GM20431 (cell line): Measurements from ENCODE around the gene FAM8A1.

Experiments used
- in situ Hi-C: fragments of 300-500 bp; cut with MseI, MboI; formaldehyde crosslinking; loops from one replicate; pipeline ENCODE4 v1.15.0; 2020; ENCODE audit warnings: low sequenced_read_pairs; ENCODE audit not compliant: unreplicated experiment

Gene FAM8A1

DNA sequence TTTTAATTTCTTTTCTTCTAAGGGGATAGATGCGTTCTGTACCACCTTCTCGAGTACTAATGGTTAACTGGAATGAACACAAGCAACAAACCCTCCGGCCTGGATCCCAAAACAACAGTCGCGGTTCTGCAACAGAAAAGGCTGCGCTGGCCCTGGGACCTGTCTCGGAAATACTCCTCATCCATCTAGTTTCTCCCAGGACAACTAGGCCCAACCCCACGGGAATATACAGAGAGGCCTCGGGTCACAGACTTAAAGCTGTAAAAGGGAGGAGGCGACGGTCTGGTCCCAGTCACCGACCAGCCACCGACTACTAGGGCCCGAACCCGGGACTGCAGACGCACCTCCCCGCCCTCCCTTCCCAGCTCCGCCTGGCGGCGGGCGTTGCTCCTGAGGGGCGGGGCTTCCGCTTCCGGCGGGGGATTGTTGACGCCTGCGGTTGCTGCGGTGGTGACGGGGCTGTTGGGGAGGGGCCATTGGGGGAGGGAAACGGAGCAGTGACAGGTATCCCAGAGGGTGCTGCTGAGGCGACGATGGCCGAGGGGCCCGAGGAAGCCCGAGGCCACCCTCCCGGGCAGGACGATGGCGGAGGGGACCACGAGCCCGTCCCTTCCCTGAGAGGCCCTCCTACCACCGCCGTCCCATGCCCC, at the start of gene FAM8A1:
Gene FAM8A1 (plus strand): TSS at position 426 of the 650 bp plus-strand sequence. CDS start 108 bp downstream, at position 534.
- in situ Hi-C loops: loop anchor here (25.0 kb wide), 1 partner anchor 438 kb away; no protein-coding TSS in a partner anchor

DNA sequence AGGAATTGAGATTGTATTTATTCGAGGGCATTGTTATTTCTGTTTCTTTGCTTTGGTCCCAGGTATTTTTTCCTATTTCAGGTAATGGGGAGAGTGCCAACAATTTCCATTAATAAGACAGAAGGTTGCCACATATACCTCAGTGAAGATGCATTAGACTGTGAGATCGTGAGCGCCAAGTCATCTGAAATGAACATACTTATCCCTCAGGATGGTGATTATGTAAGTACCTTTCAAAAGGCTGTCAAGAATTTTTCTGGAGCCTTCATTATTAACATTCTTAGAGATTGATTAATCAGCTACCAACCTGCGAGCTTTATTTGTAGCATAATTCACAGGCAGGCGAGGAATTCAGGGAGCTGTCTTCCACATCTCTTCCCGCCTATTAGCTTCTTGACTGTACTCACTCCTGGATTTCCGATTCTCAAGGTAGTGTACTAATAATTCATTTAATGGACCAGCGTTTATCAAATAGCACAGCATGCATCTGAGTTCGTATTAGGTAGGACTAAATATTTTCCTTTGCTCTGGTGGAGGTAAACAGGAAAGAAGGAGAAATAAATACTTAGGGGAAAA, 48.6 kb upstream of the FAM8A1 start:
- in situ Hi-C loops: no loop called here

DNA sequence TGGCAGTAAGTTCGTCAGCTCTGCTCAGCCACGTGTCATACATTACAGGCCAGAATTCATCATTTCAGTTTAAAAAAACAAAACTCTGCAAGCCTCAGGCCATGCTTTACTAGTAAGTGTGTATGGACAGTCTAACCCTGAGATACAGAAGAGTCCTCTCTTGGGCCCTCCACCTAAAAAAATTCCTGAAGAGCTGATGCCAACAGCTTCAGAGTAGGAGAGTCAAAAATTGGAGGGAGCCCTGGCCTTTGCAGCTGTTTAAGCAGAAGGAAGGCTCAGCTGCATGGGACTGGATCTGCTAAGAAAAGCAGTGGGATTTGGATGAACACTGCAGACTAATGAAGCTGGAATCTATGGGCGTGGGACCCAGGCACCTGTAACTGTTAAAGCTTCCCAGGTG, 47.2 kb upstream of the FAM8A1 start:
- in situ Hi-C loops: no loop called here

DNA sequence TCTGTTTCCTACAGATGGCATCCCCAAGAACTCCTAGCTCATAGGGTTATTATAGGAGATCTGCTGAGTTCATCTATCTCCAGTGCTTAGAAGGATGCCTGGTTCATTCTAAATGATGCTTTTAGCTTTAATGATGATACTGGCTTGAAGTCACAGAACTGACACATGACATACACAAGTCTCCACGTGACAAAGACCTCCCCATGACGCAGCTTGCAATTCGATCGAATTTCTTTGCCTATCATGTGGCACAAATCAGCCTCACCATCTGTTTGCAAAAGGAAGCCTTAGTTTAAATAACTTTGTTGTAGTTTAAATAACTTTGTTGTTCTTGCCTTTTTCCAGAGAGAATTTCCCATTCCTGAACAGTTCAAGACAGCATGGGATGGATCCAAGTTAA, 44.1 kb upstream of the FAM8A1 start:
- in situ Hi-C loops: no loop called here

DNA sequence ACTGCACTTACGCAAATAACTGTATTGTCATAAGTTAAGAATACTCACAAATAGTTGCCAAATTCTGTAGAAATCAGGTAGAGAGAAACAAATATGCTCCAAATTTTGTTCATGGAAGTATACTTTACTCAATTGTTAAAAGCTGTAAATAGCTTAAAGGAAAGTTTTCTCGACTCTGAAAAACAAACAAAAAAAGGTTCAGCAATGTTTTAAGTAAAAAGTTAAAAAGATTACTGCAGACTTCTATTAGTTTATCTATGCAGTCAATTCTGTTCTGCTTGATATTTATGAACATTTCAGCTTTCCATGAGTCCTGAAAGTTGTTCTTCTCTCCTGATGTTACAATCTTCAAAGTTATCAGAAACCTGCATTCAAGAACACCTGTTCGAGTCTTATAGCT, 37.5 kb upstream of the FAM8A1 start:
- in situ Hi-C loops: no loop called here

DNA sequence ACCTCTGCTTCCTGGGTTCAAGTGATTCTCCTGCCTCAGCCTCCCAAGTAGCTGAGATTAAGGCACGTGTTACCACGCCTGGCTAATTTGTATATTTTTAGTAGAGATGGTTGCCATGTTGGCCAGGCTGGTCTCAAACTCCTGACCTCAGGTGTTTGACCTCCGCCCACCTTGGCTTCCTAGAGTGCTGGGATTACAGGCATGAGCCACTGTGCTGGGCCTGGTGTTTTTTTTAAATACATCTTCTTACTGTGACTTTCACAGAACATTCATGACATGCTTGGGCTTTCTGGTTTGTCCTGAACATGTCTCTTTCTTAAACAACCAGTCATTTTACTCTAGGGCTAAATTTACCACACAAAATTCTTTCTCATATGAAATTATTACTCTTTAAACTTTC, 34.7 kb upstream of the FAM8A1 start:
- in situ Hi-C loops: no loop called here

DNA sequence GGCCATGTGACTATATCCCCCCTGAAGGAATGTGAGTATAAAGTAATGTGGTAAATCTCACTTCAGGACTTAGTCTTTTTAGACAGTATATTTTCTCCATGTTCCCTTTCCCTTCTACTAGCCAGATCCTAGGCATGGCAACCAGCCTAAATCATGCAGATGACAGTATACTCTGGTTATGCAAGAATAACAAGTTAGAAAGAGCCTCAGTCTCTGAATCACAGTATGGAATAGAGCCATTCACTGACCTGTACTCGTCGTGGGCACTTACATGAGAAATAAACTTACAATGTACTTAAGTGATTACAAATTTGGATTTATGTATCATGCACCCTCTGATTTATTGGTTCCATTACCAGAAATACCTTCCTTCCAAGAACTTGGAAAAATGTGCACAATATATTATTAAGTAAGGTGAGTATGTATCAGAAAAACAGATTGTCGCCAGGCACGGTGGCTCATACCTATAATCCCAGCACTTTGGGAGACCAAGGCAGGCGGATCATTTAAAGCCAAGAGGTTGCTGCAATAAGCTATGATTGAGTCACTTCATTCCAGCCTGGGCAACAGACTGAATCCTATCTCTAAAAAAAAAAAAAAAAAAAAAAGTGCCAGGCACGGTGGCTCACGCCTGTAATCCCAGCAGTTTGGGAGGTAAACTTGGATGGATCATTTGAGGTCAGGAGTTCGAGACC, 25.1 kb upstream of the FAM8A1 start:
- in situ Hi-C loops: loop anchor here (25.0 kb wide), 1 partner anchor 413 kb away; no protein-coding TSS in a partner anchor

DNA sequence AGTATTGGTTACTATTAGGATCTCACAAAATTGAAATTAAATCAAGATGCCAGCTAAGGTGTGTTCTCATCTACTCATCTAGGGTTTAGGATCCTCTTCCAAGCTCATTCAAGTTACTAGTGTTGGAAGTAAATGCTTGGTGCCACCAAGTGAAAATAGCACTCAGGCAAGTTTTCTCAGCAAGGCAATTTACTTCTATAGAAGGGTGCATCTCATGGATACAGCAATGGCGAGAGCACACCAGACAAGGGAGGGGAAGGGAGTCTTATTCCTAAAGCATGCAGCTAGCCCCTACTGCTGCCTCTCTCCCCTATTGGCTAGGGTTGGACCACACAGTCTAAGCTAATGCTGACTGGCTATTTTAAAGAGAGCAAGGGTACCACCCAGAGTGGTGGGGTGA, 23.0 kb upstream of the FAM8A1 start:
- in situ Hi-C loops: loop anchor here (25.0 kb wide), 1 partner anchor 415 kb away; no protein-coding TSS in a partner anchor

GRCh38 chr6:17580518-17581048, 19.5 kb upstream of the FAM8A1 start:
- in situ Hi-C loops: loop anchor here (10.0 to 25.0 kb wide), 2 partner anchors 224 to 418 kb away; no protein-coding TSS in a partner anchor

DNA sequence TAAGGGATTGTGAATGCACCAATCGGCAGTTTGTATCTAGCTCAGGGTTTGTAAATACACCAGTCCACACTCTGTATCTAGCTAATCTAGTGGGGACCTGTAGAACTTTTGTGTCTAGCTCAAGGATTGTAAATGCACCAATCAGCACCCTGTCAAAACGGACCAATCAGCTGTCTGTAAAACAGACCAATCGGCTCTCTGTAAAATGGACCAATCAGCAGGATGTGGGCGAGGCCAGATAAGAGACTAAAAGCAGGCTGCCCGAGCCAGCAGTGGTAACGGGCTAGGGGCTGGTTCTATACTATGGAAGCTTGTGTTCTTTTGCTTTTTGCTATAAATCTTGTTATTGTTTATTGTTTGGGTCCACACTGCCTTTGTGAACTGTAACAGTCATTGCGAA, 18.8 kb upstream of the FAM8A1 start:
- in situ Hi-C loops: loop anchor here (10.0 to 25.0 kb wide), 2 partner anchors 224 to 419 kb away; no protein-coding TSS in a partner anchor

- in situ Hi-C loops: loop anchor here (10.0 to 25.0 kb wide), 2 partner anchors 221 to 422 kb away; no protein-coding TSS in a partner anchor
Measured at GRCh38 chr6:17583811-17584210, 16.3 kb upstream of the FAM8A1 start.

DNA sequence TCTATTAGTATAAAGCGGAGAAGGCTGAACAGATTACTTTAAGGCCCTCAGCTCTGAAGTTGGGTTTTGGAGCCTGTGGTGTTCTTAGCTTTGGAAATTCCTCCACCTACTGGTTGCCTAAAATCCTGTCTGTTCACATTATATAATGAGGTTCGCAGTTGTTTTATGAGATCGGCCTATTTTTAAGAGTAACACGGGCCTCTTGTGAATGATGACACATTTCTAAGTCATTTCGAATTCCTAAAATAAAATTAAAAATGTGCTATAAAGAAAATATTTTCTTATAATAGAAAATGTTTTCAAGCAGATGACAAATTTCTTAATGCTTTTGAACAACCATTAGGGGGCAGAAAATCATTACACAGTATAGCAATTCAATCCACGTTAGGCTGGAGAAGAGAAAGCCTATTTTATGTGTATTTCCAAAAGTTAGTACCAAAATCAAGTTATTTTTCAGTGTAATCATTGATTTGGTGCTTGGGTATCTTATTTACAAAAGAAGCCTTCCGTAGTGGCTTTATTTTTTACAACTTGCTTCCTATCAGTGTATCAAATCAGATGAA, 15.8 kb upstream of the FAM8A1 start:
- in situ Hi-C loops: loop anchor here (10.0 to 25.0 kb wide), 2 partner anchors 220 to 422 kb away; no protein-coding TSS in a partner anchor

GRCh38 chr6:17585766-17586490, 14.2 kb upstream of the FAM8A1 start:
- in situ Hi-C loops: loop anchor here (10.0 to 25.0 kb wide), 2 partner anchors 219 to 424 kb away; no protein-coding TSS in a partner anchor

DNA sequence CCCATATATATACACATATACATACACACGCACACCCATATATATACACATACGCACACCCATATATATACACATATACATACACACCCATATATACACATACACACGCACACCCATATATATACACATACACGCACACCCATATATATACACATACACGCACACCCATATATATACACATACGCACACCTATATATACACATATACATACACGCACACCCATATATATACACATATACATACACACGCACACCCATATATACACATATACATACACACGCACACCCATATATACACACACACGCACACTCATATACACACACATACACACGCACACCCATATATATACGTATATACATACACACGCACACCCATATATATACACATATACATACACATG, 13.5 kb upstream of the FAM8A1 start:
- in situ Hi-C loops: loop anchor here (10.0 to 25.0 kb wide), 2 partner anchors 218 to 424 kb away; no protein-coding TSS in a partner anchor

GRCh38 chr6:17588011-17588410, 12.1 kb upstream of the FAM8A1 start:
- in situ Hi-C loops: loop anchor here (10.0 to 25.0 kb wide), 2 partner anchors 217 to 426 kb away; no protein-coding TSS in a partner anchor

DNA sequence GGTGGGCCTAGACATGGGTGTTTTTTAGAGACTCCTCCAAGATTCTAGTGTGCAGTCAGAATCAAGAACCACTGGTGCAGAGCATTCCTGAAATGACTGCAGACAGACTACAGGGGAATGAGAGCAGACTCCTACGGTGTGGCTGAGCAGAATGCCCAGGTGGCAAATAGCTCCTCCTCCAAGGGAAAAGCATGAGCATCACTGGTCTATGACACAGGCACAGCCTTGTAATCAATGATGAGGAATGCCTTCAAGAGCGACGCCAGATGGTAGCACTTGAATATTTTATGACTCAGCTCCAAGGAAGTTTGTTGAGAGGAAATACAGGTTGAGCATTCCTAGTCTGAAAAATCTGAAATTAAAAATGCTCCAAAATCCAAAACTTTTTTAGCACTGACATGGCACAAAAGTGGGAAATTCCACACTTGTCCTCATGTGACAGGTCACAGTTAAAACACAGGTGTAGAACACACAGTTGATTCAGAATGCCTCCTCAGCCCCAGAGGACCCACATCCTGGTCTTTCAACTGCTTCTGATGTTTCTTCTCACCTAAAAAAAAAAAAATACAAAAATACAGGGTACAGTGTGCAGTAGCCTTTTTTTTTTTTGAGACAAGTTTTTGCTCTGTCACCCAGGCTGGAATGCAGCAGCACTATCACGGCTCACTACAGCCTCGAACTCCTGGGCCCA, 10.6 kb upstream of the FAM8A1 start:
- in situ Hi-C loops: loop anchor here (10.0 to 25.0 kb wide), 2 partner anchors 215 to 427 kb away; no protein-coding TSS in a partner anchor

DNA sequence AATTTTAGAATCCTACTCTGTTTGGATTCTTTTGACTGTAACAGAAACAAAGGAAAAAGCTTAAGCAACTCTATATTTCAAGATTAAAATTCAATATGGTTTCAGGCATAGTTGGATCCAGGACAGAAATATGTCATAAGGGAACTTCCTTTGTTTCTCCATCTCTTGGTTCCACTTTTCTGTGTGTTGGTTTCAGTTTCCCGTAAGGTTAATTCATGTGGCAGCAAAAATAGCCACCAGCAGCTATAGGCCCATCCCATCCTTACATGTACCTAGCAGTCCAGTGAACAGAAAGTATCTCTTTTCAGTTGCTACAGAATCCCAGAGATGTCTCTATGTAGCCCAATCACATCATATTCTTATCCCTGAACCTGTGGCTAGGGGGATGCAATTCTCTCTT, 8.8 kb upstream of the FAM8A1 start:
- in situ Hi-C loops: loop anchor here (25.0 kb wide), 1 partner anchor 429 kb away; no protein-coding TSS in a partner anchor

DNA sequence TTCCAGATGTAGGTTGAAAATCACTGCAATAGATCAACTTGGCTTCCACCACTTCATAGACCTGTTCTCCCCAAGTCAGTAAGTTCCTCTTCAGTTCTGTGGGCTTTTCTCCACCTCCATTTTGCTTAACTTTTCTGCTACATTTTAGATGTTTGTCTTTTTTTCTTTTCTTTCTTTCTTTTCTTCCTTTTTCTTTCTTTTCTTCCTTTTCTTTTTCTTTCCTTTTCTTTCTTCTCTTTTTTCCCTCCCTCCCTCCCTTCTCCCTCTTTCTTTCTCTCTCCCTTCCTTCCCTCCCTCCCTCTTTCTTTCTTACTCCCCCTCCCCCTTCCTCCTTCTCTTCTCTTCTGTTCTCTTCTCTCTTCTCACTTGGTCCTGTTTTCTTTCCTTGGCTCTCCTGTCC, 6.9 kb upstream of the FAM8A1 start:
- in situ Hi-C loops: loop anchor here (25.0 kb wide), 1 partner anchor 431 kb away; no protein-coding TSS in a partner anchor

GRCh38 chr6:17596085-17596484, 4.0 kb upstream of the FAM8A1 start:
- in situ Hi-C loops: loop anchor here (25.0 kb wide), 1 partner anchor 434 kb away; no protein-coding TSS in a partner anchor
